ENCODE results near the gene RAC3.

Gene RAC3

GRCh38 chr17:82031303-82031884 lies at the start of gene RAC3:
RAC3 (plus strand) TSS chr17:82031678; CDS start chr17:82031762, 84 bp downstream.
- Histone ChIP-seq H3K36me3 (ENCODE audit: control insufficient read depth in 2 of 2, insufficient read depth in 2 of 2, low read length in 2 of 2) (peaks cover 2 to 4% of the 10 kb centered on the region in 2 donors), H3K4me1 (ENCODE audit: control insufficient read depth in 2 of 2, insufficient read depth in 2 of 2, low read length in 2 of 2) (peaks cover 13 to 22% of the 10 kb centered on the region in 2 donors), H3K9ac (ENCODE audit: low read depth in 1 of 2, low read length in 2 of 2) (peak within 1 kb of the TSS in 1 of 2 donors; percentile 42), H3K9me3 (ENCODE audit: control insufficient read depth in 2 of 2, low read length in 2 of 2) (no peaks in the 10 kb centered on the region), H3K27me3 (ENCODE audit: control insufficient read depth in 2 of 2, insufficient read depth in 2 of 2, low read length in 2 of 2) (no peaks in the 10 kb centered on the region), H3K4me3 (ENCODE audit: low read length in 2 of 2) (peak within 1 kb of the TSS; percentile 56 to 60), H3K27ac (ENCODE audit: low read depth in 2 of 2, low read length in 2 of 2) (peak within 1 kb of the TSS; percentile 61 to 72)

- Histone ChIP-seq H3K27me3 (ENCODE audit: control insufficient read depth in 2 of 2, insufficient read depth in 2 of 2, low read length in 2 of 2) (no peaks in the 10 kb centered on the region), H3K27ac (ENCODE audit: low read depth in 2 of 2, low read length in 2 of 2) (no peak overlapping the region), H3K36me3 (ENCODE audit: control insufficient read depth in 2 of 2, insufficient read depth in 2 of 2, low read length in 2 of 2) (peaks cover 17 to 24% of the 10 kb centered on the region in 2 donors), H3K4me3 (ENCODE audit: low read length in 2 of 2) (no peak overlapping the region), H3K9ac (ENCODE audit: low read depth in 1 of 2, low read length in 2 of 2) (no peak overlapping the region), H3K9me3 (ENCODE audit: control insufficient read depth in 2 of 2, low read length in 2 of 2) (no peaks in the 10 kb centered on the region), H3K4me1 (ENCODE audit: control insufficient read depth in 2 of 2, insufficient read depth in 2 of 2, low read length in 2 of 2) (peaks cover 3 to 4% of the 10 kb centered on the region in 2 donors)
Observed at GRCh38 chr17:81983011-81983638, 48.4 kb upstream of the RAC3 start.

- no peak overlapping the region for H3K9ac ChIP-seq (ENCODE audit: low read depth in 1 of 2, low read length in 2 of 2)
- H3K4me3 ChIP-seq (ENCODE audit: low read length in 2 of 2): no peak overlapping the region
- H3K9me3 ChIP-seq (ENCODE audit: control insufficient read depth in 2 of 2, low read length in 2 of 2): no peaks in the 10 kb centered on the region
- H3K4me1 ChIP-seq (ENCODE audit: control insufficient read depth in 2 of 2, insufficient read depth in 2 of 2, low read length in 2 of 2): no peaks in the 10 kb centered on the region
- peaks cover 17 to 24% of the 10 kb centered on the region in 2 donors for H3K36me3 ChIP-seq (ENCODE audit: control insufficient read depth in 2 of 2, insufficient read depth in 2 of 2, low read length in 2 of 2)
- no peak overlapping the region for H3K27ac ChIP-seq (ENCODE audit: low read depth in 2 of 2, low read length in 2 of 2)
- no peaks in the 10 kb centered on the region for H3K27me3 ChIP-seq (ENCODE audit: control insufficient read depth in 2 of 2, insufficient read depth in 2 of 2, low read length in 2 of 2)
Observed at GRCh38 chr17:81983639-81984373, 47.7 kb upstream of the RAC3 start.

- H3K4me3 ChIP-seq (ENCODE audit: low read length in 2 of 2): no peak overlapping the region
- no peaks in the 10 kb centered on the region for H3K4me1 ChIP-seq (ENCODE audit: control insufficient read depth in 2 of 2, insufficient read depth in 2 of 2, low read length in 2 of 2)
- no peaks in the 10 kb centered on the region for H3K9me3 ChIP-seq (ENCODE audit: control insufficient read depth in 2 of 2, low read length in 2 of 2)
- peaks cover 17 to 24% of the 10 kb centered on the region in 2 donors for H3K36me3 ChIP-seq (ENCODE audit: control insufficient read depth in 2 of 2, insufficient read depth in 2 of 2, low read length in 2 of 2)
- no peak overlapping the region for H3K27ac ChIP-seq (ENCODE audit: low read depth in 2 of 2, low read length in 2 of 2)
- no peaks in the 10 kb centered on the region for H3K27me3 ChIP-seq (ENCODE audit: control insufficient read depth in 2 of 2, insufficient read depth in 2 of 2, low read length in 2 of 2)
- no peak overlapping the region for H3K9ac ChIP-seq (ENCODE audit: low read depth in 1 of 2, low read length in 2 of 2)
Observed at GRCh38 chr17:81984773-81985410, 46.6 kb upstream of the RAC3 start.

GRCh38 chr17:81986606-81987005 lies 44.9 kb upstream of the RAC3 start:
- no peak overlapping the region for H3K9ac ChIP-seq (ENCODE audit: low read depth in 1 of 2, low read length in 2 of 2)
- H3K36me3 ChIP-seq (ENCODE audit: control insufficient read depth in 2 of 2, insufficient read depth in 2 of 2, low read length in 2 of 2): peaks cover 16 to 17% of the 10 kb centered on the region in 2 donors
- H3K9me3 ChIP-seq (ENCODE audit: control insufficient read depth in 2 of 2, low read length in 2 of 2): no peaks in the 10 kb centered on the region
- no peaks in the 10 kb centered on the region for H3K27me3 ChIP-seq (ENCODE audit: control insufficient read depth in 2 of 2, insufficient read depth in 2 of 2, low read length in 2 of 2)
- peaks cover 8 to 11% of the 10 kb centered on the region in 2 donors for H3K4me1 ChIP-seq (ENCODE audit: control insufficient read depth in 2 of 2, insufficient read depth in 2 of 2, low read length in 2 of 2)
- no peak overlapping the region for H3K27ac ChIP-seq (ENCODE audit: low read depth in 2 of 2, low read length in 2 of 2)
- H3K4me3 ChIP-seq (ENCODE audit: low read length in 2 of 2): no peak overlapping the region

- Histone ChIP-seq H3K36me3 (ENCODE audit: control insufficient read depth in 2 of 2, insufficient read depth in 2 of 2, low read length in 2 of 2) (peaks cover 14 to 17% of the 10 kb centered on the region in 2 donors), H3K27me3 (ENCODE audit: control insufficient read depth in 2 of 2, insufficient read depth in 2 of 2, low read length in 2 of 2) (no peaks in the 10 kb centered on the region), H3K4me3 (ENCODE audit: low read length in 2 of 2) (no peak overlapping the region), H3K9ac (ENCODE audit: low read depth in 1 of 2, low read length in 2 of 2) (no peak overlapping the region), H3K27ac (ENCODE audit: low read depth in 2 of 2, low read length in 2 of 2) (no peak overlapping the region), H3K4me1 (ENCODE audit: control insufficient read depth in 2 of 2, insufficient read depth in 2 of 2, low read length in 2 of 2) (peaks cover 13 to 18% of the 10 kb centered on the region in 2 donors), H3K9me3 (ENCODE audit: control insufficient read depth in 2 of 2, low read length in 2 of 2) (no peaks in the 10 kb centered on the region)
Observed at GRCh38 chr17:81987161-81987770, 44.2 kb upstream of the RAC3 start.

GRCh38 chr17:81990836-81991683 lies 40.4 kb upstream of the RAC3 start:
- Histone ChIP-seq H3K9me3 (ENCODE audit: control insufficient read depth in 2 of 2, low read length in 2 of 2) (no peaks in the 10 kb centered on the region), H3K27me3 (ENCODE audit: control insufficient read depth in 2 of 2, insufficient read depth in 2 of 2, low read length in 2 of 2) (no peaks in the 10 kb centered on the region), H3K36me3 (ENCODE audit: control insufficient read depth in 2 of 2, insufficient read depth in 2 of 2, low read length in 2 of 2) (peaks cover under 1 to 5% of the 10 kb centered on the region in 2 donors), H3K27ac (ENCODE audit: low read depth in 2 of 2, low read length in 2 of 2) (peak overlapping the region; percentile 38 to 52), H3K4me3 (ENCODE audit: low read length in 2 of 2) (no peak overlapping the region), H3K4me1 (ENCODE audit: control insufficient read depth in 2 of 2, insufficient read depth in 2 of 2, low read length in 2 of 2) (peaks cover 18% of the 10 kb centered on the region in 2 donors), H3K9ac (ENCODE audit: low read depth in 1 of 2, low read length in 2 of 2) (peak overlapping the region; percentile 18 to 47)

GRCh38 chr17:81991684-81992305 lies 39.7 kb upstream of the RAC3 start:
- H3K9ac ChIP-seq (ENCODE audit: low read depth in 1 of 2, low read length in 2 of 2): peak overlapping the region; percentile 47 to 48
- peak overlapping the region in 1 of 2 donors; percentile 23 for H3K4me3 ChIP-seq (ENCODE audit: low read length in 2 of 2)
- peak overlapping the region; percentile 38 to 52 for H3K27ac ChIP-seq (ENCODE audit: low read depth in 2 of 2, low read length in 2 of 2)

More at GRCh38 chr17:81991684-81992305, 39.7 kb upstream of the RAC3 start:
- Histone ChIP-seq H3K27me3 (ENCODE audit: control insufficient read depth in 2 of 2, insufficient read depth in 2 of 2, low read length in 2 of 2) (no peaks in the 10 kb centered on the region), H3K36me3 (ENCODE audit: control insufficient read depth in 2 of 2, insufficient read depth in 2 of 2, low read length in 2 of 2) (peaks cover 0 to 2% of the 10 kb centered on the region in 2 donors), H3K4me1 (ENCODE audit: control insufficient read depth in 2 of 2, insufficient read depth in 2 of 2, low read length in 2 of 2) (peaks cover 18% of the 10 kb centered on the region in 2 donors), H3K9me3 (ENCODE audit: control insufficient read depth in 2 of 2, low read length in 2 of 2) (no peaks in the 10 kb centered on the region)
